ENCODE data around the gene THAP8.

The THAP8 gene

DNA sequence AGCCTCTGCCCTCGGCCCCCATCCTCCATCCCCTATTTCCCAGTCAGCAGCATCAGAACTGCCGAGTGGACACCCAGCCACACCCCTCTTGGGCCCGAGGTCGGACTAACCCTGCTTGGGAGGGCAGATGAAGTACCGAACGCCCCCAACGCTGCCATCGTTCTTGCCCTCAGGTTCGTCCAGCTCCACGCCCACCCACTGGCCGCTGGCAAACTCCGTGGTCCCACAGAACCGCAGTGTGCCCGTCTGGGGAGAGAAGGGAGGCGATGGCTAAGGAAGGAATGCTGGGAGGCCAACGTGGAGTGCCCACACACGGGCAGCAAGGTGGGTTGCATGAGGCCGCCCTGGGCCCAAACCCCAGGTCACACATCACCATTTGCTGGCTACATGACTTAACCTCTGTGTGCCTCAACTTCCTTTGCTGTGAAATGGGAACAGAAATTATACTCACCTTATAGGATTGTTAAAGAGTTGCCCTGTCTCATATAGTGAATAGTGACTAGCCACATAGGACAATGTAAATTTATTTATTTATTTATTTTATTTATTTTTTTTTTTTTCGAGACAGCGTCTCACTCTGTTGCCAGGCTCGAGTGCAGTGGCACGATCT, 34.9 kb downstream of the THAP8 start:
- no peak overlapping the region for H3K4me3 ChIP-seq (ENCODE audit: control insufficient read depth, low read depth, low read length)
- DNase-seq (ENCODE audit: low read depth), result no peak
- TF ChIP-seq, protein P1, sequence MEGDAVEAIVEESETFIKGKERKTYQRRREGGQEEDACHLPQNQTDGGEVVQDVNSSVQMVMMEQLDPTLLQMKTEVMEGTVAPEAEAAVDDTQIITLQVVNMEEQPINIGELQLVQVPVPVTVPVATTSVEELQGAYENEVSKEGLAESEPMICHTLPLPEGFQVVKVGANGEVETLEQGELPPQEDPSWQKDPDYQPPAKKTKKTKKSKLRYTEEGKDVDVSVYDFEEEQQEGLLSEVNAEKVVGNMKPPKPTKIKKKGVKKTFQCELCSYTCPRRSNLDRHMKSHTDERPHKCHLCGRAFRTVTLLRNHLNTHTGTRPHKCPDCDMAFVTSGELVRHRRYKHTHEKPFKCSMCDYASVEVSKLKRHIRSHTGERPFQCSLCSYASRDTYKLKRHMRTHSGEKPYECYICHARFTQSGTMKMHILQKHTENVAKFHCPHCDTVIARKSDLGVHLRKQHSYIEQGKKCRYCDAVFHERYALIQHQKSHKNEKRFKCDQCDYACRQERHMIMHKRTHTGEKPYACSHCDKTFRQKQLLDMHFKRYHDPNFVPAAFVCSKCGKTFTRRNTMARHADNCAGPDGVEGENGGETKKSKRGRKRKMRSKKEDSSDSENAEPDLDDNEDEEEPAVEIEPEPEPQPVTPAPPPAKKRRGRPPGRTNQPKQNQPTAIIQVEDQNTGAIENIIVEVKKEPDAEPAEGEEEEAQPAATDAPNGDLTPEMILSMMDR (IDR thresholded peaks at IDR 0.05; ENCODE audit: control insufficient read depth, insufficient read depth, low read depth, low read length, missing control alignments), result no peak

DNA sequence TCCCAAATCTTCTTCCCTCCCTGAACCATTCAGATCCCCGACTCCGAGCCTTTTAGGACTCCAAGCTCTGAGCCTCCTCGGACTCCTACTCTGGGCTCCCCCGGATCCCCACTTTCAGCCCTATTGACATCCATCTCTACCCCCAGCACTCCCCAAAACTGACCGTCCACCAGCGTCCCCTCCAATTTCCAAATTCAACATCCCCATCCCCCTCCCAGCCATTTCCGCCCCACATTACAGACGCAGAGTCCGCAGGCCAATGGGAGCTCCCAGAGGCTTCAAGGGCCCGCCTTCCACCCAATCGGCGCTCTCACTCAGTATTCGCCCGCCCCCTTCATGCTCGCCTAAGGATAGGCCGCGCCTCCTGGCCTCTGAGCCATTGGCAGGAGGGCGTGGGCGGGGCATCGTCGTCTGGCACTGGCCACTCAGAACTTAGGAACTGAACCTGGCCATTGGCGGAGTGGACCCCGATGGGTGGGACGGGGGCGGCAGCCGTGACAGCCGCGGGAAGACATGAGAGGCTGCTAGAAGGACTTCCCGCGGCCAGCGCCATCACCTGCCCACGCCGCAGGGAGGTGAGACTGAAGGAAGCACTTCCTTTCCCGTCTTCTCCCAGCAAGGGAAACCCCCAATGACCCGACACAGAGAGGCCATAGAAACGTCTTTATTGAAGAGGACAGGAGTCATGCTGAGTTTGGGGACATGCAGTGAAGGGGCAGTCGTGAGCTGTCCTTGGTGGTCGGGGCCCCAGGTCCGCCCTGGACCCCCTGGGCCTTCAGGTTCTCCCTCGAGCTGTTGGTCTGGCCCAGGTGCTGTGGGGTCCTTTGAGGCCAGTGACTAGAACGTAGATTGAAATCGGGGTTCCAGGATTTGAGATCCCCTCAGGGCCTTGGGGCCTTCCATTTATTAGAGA, 39.8 kb downstream of the THAP8 start, which contains the start of gene ALKBH6:
Gene ALKBH6, minus strand, starts transcription at position 202 of the 913 bp plus-strand sequence. CDS start 816 bp downstream, outside the sequence.
- peak; percentile 89 for DNase-seq (ENCODE audit: low read depth)
- TF ChIP-seq, protein P1 (IDR thresholded peaks at IDR 0.05; ENCODE audit: control insufficient read depth, insufficient read depth, low read depth, low read length, missing control alignments), result no peak
- H3K4me3 ChIP-seq (ENCODE audit: control insufficient read depth, low read depth, low read length), result peak within 1 kb of the TSS; percentile 83

DNA sequence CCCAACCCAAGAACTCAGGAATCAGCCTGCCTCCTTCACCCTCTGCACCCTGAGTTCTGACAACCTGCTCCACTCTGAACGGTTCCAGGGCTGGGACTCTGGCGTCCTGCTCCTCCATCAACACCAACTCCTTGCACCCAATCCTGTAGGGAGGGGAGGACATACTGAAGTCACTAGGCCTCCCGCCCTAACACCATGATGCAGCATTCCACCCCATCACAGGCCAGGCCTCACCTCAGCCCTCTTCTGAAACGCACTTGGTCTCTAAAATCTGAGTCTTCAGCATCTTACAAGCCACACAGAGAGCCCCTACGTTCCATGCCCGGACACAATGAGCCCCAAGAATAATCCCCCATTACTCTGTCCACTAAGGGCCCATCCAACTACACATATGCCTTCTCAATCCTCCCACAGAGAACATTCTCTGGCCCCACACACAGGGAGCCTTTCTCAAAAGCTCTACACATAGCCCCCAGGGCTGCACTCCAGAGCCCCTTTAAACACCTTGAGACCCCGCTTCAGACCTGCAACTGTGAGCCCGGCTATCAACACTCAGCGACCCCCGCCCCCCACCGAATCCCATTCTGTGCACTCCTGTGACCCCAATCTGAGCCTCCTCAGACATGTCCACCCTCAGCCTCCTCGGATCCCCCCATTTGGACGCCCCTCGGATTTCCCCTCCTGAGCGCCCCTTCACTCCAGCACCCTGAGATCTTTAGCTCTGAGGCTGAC, 40.6 kb downstream of the THAP8 start:
- TF ChIP-seq, protein P1 (IDR thresholded peaks at IDR 0.05; ENCODE audit: control insufficient read depth, insufficient read depth, low read depth, low read length, missing control alignments), result no peak
- H3K4me3 ChIP-seq (ENCODE audit: control insufficient read depth, low read depth, low read length), result peak overlapping the region; percentile 83
- DNase-seq (ENCODE audit: low read depth), result no peak

DNA sequence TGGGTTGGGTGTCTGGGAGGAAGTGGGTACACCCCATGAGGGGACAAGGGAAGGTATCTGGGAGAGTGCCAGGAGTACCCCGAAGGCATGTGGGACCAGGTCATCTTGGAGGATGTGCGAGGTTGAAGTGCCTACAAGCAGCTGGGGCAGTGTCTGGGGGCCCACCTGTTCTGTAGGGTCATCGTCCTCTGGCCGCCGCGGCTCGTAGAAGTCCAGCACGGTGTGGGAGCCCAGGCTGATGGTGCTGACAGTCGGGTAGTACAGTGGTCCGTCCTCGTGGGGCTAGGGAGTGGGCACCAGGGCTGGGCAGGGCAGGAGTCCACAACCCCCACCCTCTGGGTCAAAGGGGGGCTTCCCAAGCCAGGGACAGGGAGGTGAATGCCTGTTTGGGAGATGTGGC, 43.7 kb downstream of the THAP8 start:
- H3K4me3 ChIP-seq (ENCODE audit: control insufficient read depth, low read depth, low read length), result no peak overlapping the region
- TF ChIP-seq, protein P1 (IDR thresholded peaks at IDR 0.05; ENCODE audit: control insufficient read depth, insufficient read depth, low read depth, low read length, missing control alignments), result no peak
- no peak for DNase-seq (ENCODE audit: low read depth)

DNA sequence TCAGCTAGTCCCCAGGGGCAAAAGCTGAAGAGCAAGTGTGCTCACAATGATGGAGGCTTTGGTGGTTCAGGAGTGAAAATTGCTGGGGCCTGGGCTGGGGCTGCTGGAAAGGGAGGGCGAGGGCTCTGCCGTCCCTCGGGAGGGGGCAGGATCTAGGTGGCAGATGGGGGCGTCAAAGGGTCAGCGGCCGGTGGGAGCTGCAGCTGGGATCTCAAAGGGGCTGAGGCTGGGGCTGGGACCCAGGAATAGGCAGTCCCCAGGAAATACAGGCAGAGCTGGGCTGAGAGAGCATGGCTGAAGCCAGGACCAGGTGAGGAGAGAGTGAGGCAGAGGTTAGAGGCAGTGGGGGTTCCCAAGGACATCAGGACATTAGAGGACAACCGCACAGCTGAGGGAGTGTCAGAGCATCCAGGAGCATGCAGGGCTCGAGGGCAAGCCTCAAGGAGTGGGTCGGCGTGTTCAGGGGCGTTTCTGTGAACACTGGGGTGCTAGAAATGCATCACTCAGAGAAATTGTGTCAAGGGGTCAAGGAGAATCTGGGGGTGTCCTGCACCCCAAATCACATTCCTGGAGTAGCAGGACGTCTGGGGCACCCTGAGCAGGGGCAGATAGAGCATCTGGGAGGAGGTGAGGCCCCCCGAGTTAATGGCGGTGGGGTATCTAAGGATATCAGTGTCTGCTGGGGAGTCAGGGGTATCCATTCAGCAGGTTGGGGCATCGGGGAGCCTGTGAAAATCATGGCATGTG, 44.3 kb downstream of the THAP8 start:
- H3K4me3 ChIP-seq (ENCODE audit: control insufficient read depth, low read depth, low read length), result peak overlapping the region; percentile 52
- DNase-seq (ENCODE audit: low read depth), result no peak
- TF ChIP-seq, protein P1 (IDR thresholded peaks at IDR 0.05; ENCODE audit: control insufficient read depth, insufficient read depth, low read depth, low read length, missing control alignments), result no peak

DNA sequence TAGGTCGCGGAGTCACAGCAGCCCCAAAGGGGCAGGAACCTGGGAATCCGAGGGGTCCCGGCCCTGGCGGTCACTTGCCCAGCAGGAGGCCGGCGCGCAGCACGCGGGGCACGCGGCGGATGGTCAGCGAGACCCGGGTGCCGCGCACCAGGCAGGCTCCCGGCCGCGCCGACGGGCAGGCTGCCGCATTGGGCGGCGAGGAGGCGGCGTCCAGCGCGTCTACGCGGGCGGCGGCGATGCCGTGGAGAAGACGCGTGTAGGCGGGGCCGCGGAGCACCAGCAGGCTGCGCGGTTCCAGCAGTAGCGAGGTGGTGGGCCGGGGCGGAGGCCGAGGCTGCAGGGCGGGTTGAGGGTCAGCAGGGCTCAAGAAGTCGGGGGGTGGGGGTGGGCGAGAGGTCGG, 44.9 kb downstream of the THAP8 start:
- TF ChIP-seq, protein P1 (IDR thresholded peaks at IDR 0.05; ENCODE audit: control insufficient read depth, insufficient read depth, low read depth, low read length, missing control alignments), result no peak
- peak overlapping the region; percentile 52 for H3K4me3 ChIP-seq (ENCODE audit: control insufficient read depth, low read depth, low read length)
- no peak for DNase-seq (ENCODE audit: low read depth)
